Anterior cingulate cortex (tissue), 58 donors: ENCODE data around the gene RASSF4.

Experiments used
- DNase-seq, 58 donors: peaks; one replicate each; lab custom pipeline; 2025; lab: John Stamatoyannopoulos, UW

The RASSF4 gene

DNA sequence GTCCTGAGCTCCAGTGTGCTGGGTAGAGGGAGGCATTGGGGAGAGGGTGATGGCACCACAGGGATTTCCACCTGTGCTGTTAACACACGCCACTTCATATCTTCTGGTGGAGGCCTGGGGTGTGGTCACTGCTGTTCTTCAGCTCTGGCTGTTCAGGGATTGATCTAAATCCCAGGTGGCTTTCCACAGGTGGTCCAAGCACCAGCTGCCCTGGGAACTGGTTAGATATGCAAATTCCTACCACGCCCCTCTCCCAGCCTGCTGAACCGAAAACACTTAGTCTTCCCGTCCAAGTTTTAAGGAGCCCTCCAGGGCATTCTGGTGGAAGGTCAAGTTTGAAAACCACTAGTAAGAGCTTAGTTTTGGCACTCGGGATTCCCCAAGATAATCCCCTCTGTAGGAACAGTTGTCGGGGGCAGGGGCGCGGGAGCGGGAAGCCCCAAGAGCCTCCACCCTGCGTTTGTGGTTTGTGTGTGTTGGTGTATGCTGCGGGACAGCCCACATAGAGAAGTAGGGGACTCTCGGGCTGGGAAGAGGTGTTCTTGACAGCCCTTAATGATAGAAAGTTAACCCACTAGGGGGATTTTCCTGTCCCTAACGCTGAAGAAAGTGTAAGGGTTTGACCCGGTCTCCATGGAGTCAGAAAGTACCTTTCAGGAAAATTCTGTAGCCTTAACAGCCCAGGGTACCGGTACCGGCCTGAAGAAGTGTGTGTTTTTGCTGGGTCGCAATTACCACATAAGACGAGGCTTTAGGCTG lies 13.9 kb downstream of the RASSF4 start:
- DNase-seq: no peak

DNA sequence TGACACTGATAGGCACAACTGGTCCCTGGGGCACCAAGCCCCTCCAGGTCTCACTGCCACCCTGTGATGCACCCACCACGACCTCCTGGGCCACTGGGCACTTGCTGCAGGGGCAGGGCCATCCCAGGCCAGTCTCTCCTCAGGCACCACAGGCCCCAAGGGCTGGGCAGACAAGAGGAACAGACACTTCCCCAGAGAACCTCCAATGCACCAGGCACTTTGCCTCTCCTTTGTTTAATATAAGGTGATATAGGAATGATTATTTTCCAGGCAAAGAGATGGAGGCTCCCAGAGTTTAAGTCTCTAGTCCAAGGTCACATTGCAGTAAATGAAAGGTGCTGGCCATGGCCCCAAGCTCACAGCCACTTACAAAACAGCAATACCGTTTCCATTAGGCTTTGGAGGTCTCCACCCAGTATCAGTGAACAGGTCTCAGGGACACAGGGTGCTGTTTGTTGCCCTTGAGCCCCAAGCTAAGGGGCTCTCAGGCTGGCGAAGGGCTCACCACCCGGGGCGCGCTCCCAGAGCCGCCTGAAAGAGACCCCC lies 14.6 kb downstream of the RASSF4 start:
- DNase-seq: no peak

DNA sequence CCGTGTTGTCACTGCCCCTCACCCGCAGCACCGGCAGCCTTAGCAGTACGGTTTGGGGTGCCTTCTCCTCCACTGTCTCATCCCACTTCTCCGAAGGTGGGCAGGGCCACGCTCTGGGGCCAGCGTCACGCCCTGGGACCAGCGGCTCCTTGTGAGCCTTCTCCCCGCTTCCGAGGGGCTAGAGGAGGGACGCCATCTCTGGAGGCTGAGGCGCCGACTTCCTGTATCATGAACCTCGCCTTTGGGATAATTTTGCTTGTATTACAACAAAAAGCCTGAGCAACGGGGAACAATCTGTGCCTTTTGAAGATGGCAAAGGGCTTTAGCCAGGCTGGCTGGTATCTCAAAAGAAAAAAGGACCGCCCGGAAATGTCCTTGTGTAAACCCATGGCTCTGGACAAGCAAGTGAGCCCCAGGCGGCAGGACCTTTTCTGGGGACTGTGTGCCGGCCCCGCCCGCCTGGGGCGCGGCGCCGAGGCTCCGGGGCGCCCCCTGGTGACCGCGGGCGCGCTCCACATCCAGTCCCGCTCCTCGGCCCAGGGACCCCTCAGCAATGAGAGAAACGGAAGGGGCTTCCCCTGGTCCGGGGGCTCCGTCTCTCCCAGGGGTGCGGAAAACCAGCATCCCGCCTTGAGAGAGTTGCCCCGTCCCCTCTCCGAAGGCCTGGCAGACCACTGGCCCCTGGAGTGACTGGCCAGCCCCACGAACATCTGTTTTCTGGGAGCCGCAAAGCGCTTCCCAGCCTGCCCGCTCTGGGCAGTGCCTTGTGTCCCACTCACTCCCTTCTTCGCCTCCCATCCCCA lies 15.2 kb downstream of the RASSF4 start:
- DNase-seq: peak in 50 of 58 donors; percentile 22 to 74 (median 54)

DNA sequence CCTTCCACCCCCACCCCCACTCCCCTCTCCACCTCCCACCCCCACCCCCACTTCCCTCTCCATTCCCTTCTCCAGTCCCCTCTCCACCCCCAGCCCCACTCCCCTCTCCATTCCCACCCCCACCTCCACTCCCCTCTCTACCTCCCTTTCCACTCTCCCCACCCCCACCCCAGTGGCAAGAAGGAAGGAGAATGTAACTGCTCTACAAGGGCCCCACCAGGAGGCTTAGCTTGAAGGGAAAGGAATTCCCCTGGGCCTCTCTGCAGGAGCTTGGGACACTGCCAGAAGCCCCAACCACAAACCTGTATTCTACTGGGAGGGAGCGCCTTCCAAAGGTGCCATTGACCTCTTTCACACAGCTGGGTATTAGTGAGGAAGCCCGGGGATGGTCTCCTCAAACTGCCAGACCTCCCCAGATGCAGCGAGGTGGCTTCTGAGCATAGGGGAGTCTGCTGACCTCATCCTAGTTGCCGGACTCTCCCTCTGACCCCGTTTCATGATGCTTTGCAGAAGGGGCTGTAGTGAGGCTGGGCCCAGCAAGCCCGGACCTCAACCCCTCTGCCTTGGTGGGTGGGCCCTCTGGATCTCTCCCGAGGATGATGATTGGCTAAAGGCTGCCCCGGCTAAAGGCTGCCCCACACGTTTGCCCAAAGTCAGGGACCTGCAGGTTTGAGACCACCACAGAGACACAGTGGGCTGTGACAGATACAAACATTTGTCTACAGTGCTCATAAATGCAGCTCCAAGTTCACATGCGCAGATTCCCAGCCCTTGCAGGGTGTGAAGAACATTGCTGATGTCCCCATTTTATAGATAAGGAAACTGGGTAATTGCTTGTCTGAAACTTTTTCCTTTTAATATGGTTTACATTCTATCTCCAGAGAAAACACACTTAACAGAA lies 16.1 kb downstream of the RASSF4 start:
- DNase-seq: peak in 1 of 58 donors; percentile 60

DNA sequence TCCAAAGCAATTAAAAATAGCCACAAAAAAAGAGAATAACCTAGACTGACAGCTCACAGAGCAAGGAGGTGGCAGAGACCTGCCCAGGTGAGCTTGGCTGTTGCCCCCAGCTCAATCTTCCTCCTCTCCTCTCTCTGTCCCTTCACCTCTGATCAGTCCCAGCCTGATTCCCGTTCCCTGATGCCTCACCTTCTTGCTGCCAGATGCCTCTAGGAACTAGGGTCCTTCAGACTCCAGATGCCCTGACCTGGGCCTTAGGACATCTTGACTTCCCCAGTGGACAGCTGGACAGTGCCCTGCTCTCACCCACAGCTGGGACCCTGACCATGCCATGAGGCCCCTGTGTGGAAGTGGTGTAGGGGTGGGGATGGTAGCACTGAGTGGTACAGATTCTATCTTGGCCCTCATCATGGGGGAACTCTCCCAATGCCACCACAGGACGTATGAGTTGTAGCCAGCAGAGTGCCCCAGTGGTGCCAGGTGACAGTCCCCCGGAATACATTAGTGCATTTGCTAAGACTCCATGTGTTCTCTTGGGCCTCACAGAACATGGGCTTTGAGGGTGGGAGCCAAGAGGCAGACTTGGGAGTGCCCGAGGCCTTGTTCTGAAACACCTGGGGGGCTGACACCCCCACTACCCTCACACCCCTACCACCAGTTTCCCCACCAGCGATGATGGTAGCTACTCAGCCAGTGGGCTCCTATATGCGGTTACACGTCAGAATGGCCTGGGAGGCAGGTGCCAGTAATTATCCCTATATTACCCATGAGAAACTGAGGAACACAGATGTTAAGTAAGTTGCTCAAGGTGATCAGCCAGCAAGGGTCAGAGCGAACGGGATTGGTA lies 17.0 kb downstream of the RASSF4 start:
- no peak for DNase-seq

DNA sequence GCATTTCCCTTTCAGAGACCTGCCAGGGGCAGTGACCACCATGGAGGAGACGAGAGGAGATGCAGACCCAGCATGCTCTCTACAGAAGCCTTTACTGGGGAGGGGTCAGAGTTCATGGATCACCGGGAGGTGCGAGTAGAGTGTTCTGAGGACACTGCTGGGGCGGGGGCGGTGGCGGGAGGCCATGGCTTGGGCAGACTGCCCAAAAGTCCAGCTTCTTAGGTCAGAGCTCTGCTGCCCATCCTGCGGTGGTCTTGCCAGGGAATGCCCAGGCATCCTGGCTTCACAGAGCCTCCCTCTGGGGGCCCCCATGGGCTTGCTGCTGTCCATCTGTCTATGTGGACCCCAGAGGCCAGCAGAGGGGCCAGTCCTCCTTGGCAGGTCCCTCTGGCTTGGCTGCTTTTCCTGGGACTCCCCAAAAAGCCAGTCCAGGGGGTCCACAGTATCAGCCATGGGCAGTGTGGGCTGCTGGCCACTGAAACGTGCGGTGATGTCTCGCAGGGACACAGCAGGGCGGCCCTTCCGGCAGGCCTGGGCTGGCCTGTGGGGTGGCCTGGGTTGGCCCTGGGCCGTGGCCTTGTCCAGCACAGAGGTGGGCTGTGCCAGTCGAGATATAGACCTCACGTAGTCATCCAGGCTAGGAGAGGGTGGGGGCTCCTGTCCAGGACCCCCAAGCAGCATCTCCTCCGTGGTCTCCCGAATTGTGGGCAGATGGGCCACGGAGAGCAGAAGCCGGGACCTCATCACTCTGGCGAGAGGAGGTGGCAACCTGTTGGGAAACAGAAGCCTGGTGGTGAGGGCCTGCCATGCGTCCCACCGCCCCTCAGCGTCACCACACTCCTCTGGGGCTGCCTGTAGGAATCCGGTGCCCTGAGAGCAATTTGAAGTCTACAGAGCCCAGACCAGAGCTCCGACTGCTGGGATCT lies 17.9 kb downstream of the RASSF4 start:
- DNase-seq: no peak

DNA sequence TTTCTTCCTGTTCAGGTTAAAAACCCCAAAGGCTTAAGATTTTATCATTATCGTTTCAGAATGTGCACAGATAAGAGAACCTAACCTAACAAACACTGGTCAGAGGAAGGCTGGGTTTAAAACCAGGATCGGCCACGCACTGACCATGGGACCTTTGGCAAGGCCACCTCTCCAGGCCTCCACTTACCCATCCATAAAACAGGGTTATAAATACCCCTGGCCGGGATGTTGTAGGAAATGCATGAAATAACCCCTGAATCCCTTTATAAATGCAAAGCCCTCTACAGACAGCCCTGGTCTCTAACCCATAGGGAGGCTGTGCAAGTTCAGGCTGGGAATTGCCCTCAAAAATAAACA lies 18.6 kb downstream of the RASSF4 start:
- no peak for DNase-seq

DNA sequence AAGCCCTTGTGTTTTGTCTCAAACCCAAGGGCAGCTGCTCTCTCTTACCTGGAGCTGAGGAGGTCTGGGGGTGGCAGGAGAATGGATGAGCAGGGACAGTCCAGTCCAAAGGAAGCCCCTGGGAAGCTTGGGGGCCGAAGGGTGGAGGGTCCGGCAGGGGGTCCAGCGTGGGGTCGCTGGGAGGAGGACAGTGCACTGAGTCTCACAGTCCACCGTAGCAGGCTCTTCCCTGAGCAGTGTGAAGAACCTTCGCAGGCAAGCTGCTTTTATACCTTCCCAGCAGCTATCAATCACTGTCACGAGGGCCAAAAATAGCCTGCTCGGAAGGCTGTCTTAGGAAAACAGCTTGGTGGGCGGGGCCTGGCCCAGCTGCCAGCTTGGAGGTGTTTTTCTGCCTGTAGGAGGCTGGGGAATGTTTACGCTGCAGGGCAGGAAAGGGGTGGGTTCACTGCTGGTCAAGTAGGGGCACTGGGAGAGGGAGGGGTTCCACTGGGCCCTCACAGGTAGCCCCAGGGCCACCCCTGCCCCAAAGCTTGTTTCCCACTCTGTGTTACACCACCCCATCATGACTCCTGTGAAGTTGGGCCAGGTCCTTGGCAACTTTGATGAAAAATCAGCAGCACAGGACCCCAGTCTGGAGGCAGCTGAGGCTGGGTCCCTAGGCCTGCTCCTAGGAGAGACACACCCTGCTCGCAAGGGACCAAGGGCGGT lies 19.1 kb downstream of the RASSF4 start, which contains the start of gene DEPP1:
DEPP1 (minus strand) TSS at position 240 of the 711 bp plus-strand sequence. CDS start 779 bp downstream, outside the sequence.
- peak in 42 of 58 donors; percentile 30 to 88 (median 59) for DNase-seq

DNA sequence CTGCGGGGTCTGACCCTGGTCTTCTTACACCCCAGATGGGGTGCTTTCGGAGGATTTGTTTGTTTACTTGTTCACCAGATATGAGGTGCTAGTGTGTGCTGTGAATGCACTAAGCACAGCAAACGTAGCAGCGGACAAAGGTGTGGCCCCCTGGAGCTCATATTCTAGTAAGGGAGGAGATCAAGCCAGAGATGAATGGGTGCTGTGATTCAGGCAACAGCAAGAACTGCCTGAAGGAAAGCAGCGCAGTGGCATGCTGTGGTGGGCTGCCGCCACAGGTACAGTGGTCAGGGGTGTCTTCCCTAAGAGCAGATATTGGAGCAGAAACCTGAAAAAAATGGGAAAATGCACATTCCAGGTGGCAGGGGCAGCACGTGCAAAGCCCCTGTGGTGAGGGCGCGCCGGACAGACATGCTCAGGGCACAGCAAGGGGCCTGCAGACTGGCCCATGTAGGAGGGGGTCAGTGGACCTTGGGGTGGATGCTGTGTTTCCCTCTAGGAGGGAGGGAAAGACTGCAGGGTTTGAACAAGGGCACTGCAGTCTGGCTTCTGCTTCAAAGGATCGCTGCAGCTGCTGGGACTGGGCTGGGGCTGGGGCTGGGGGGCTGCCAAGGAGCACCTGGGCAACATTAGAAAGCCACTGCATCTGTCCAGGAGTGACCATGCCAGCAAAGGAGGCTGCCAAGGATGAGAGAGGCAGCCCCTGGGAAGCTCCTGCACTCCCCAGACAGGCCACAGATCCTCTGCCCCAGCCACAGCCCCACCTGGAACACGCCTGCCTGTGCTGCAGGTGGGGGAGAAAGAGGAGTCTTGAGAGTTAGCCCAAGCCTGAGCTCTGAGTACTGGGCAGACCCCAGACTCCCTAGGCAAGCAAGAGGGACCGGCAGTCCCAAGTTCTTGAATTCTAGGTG lies 19.9 kb downstream of the RASSF4 start:
- DNase-seq: no peak

DNA sequence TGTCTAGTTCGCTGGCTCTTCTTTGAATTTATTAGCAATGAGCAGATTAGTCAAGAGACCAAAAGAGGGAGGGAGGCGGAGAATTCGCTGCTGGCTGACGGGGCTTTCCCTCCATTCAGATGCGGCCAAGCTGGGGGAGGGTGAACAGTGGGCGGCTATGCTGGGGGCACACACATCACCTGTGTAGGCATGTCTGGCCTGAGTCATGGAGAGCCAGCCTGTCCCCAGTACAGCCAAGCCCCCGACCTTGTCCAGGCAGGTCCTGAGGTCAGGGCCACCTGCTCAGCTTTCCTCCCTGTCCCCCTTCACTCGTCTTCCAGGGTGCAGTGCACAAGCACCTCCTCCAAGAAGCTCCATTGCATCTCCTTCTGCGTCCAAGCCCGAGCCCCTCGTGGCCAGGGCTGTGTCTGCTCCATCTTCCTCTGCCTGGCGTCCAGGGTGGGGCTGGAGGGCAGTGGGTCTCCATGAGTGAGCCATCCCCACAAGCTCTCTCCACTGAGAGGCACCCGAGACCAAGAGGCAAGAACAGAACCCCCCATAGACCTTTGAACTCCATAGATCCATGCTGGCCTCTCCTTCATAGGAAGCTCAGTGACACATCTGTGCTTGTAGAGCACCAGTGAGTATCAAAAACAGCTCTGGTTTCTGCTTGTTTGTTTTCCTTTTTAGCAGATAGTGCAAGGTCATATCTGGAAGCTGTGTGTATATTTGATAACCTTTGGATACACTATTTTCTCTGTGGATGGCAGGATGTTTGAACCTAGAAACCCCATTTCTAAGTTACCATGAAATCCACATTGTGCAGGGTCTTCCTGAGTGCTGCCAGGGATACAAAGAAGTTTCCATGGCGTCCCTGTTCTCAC lies 20.9 kb downstream of the RASSF4 start:
- no peak for DNase-seq

DNA sequence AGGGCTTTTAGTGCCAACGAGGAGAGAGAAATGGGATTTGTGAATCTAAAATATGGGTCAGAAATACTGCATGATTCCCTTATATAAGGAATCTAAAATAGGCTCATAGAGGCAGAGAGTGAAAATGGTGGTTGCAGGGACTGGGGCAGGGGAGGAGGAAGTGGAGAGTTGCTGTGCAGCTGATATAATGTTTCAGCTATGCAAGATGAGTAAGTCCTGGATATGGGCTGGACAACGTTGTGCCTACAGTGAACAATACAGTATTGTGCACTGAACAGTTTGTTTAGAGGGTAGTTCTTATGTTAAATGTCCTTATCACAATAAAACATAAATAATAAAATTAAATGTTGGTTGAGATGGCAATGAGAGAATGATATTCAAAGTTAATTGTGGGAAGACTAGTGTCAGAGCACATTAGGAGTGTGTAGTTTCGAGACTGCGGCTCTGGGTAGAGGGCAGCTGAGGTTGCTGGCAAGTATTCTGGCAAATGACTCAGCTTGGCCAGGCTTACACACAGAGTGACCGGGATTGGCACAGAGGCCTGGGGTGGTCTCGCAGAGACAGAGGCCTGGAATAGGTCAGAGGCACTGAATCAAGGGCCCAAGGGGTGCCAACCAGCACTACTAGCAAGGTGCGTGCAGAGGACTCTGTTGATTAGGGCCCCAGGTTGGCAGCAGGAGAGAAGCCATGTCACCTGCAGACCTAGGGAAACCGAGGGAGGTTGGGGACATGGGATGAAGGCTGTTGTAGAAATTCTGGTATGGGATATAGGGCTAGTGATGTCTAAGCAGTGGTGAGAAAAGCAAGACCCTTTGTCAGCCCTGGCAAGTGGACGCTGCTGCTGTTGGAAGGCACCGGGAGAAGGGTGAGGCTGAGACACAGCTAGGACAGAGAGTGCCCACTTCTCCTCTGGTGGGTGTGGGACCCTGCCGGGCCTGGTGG lies 21.8 kb downstream of the RASSF4 start:
- DNase-seq: peak in 12 of 58 donors; percentile 24 to 68 (median 36)

DNA sequence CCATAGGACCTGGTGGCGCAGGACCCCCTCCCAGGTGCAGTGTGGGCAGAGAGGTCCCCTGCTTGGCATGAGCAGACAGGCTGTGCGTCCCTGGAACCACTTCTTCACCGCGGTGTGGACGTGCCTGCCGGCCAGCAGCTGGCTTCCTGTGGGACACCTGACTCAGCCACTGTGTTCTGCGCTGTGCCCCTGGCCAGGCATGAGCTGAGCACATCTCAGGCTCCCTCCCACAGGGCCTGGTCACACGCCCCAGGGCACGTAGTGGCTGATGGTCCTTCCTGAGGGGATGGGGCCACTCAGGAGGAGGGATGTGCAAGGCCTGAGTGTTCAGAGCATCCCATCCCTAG lies 22.5 kb downstream of the RASSF4 start:
- DNase-seq: no peak

DNA sequence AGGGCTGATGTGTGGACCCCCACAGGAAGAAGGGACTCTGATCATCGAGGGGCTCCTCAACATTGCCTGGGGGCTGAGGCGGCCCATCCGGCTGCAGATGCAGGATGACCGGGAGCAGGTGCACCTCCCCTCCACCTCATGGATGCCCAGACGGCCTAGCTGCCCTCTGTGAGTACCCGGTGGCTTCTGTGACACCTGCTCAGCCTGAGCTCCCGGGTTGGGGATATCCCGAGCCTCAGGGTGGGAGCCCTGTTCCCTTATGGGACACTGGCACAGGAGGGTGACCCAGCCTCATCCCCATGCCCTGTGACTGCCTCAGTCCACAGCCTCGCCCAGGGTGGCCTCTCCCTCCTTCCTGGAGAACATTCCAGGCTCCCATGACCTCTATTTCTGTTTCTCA lies 22.9 kb downstream of the RASSF4 start:
- DNase-seq: no peak

DNA sequence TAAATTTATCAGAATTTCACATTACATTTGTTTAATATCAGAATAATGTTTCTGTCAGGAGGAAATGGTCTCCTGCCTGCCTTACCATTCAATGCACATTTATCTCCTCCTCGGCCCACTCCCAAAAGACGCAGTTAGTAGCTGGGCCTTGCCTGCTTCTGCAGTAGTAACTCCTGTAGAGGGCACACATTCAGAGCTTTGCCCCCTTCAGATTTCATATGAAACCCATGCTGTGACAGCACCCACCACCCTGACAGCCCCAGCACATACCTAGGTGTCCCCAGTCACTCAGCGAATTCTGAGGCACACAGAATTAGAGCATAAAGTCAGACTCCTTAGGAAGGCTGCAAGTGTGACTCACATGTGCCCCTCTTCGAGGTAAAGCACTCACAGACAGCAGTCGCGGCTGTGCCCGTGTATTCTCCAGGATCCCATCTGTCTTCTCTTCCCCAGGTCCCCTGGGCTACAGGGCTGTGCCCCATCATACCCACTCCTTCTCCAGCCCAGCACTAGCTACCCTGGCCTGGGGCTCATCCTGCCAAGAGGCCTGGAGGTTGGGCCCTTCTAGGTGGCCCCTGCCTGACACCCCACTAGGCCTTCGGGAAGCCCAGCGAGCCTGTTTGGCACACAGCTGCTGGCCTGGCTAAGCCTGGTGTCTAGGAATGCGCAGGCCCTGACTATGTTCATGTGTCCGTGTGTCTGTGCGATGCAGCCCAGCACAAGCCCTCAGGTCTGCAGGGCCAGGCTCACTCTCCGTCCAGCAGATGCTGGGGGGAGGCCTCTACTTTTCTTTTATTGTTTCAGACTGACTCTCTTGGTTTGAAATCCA lies 23.7 kb downstream of the RASSF4 start:
- DNase-seq: no peak
